ENCODE data around the gene PHF12.

Gene PHF12

DNA sequence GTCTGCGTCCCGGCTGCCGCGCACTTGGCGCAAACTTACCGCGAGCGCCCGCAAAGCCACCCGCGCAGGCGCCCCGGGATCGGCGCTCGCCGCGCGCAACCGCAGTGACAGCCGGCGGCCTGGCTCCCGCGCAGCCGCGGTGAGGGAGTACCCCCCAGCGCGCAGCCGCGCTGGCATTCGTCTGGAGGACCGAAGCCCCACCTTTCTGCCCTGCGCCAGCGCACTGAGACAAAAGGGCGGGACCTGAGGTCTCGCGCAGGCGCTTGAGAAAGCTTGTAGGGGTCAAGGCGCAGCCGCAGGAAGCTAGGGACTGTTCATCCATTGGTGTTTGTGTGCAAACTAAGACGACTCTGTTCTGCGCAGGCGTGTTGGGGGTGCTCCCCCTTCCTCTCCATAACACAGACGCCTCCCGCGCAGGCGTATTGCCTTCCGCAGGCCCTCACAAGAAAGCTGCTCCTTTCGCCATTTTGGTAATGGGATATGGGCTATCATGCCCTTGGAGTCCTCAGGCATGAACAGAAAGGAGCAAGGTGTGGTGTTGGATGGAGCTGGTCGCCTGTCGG is at the start of gene PHF12:
PHF12 (minus strand) TSS at position 91 of the 563 bp plus-strand sequence. CDS start 558 bp downstream, outside the sequence.
- peak; percentile 99 for DNase-seq

- no peak for DNase-seq
These were observed 49.7 kb upstream of the PHF12 start for GRCh38 chr17:29000973-29001372.

DNA sequence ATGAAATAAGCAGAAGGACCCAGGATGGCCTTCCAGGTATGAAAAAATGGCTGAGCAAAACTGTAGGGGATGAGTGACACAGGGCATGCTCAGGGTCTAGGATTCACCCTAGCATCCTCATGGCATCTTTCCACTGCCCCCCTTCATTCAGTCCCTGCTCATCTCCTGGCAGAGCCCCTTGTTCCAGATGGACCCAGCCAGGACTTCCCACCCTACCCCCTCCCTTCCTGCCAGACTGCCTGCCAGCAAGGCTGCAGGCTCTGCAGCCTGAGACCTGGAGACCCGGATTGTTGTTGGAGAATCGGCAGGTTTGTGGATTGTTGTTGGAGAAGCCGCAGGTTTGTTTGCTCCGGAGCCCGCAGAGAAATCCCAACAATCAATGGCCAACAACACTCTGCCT is 47.9 kb upstream of the PHF12 start:
- DNase-seq = no peak

DNA sequence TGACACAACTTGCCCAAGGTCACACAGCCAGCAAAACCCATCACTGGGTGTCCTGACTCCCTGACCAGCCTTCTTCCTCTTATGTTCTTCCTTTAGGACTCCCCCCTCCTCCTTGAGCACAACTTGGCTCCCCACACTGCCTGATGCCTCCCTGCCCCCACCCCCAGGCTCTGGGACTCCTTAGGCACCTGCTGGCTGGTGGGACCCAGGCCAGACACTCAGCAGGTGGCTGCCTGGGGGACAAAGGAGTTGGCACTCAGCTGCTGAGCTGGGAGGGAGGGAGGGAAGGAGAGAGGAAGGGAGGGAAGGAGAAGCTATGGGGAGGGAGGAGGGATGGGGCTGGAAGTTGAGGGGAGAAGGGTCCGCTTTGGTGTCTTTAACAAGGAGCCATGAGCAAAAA is 46.5 kb upstream of the PHF12 start:
- DNase-seq = no peak

DNA sequence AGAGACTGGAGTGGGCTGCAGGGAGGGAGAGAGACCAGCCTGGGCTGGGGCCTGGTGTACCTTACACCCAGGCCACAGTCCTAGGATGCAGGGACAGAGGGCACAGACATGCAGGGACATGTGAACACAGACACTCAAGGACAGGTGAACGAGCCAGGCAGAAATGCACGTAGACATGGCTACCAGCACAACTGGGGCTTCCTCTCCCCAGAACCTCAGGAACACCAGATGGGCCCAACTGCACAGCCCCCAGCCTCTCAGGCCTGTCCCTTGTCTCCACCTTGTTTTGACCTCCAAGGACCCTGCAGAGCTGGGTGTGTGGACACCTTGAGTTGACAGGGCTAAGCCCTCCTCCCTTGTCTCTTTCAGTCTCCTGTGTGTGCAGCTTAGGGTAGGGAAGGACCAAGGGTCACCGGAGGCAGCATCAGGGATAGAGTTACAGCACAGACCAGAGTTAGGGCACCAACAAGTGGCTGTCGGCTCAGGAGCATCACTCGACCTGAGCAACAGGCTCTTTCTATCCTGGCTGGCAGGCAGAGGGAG is 45.3 kb upstream of the PHF12 start:
- no peak for DNase-seq

- DNase-seq = no peak
These were observed 42.5 kb upstream of the PHF12 start for GRCh38 chr17:28993645-28994426.

- DNase-seq = no peak
These were observed 41.6 kb upstream of the PHF12 start for GRCh38 chr17:28992625-28993600.

DNA sequence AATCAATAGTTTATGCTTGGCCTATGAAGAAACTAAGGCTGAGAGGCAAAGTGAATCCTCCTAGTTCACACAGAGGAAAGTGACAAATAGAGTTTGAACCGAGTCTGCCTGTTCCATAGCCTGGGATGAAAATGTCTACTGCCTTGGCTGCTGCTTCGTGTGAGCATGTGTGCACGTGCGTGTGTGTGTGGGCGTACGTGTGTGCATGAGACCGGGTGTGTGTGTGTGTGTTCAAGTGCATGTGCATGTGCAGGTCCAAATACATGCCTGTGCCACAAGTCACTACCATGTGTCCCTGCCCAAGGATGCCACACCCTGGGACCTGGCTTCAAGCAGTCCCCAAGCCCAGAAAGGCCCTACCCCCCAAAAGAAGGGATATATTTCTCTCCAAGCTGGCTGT is 40.9 kb upstream of the PHF12 start:
- DNase-seq = no peak

DNA sequence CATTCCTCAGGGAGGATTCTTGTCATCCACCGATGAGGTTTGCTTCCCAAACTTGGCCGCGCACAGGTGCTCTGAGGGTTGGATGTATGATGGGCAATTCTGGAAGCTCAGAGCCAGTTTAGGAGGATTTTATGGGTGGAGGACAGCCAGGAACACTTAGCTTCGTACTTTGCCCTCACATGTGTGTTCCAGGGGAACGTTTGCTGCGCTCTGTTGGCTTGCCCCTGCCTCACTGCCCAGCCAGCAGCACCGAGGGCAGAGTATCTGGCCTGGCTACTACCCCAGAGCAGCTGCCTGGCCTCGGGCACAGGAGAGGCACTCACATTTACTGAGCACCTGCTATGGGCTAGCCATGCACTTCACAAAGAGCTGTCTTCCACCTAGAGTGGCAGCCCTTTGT is 40.5 kb upstream of the PHF12 start:
- no peak for DNase-seq

DNA sequence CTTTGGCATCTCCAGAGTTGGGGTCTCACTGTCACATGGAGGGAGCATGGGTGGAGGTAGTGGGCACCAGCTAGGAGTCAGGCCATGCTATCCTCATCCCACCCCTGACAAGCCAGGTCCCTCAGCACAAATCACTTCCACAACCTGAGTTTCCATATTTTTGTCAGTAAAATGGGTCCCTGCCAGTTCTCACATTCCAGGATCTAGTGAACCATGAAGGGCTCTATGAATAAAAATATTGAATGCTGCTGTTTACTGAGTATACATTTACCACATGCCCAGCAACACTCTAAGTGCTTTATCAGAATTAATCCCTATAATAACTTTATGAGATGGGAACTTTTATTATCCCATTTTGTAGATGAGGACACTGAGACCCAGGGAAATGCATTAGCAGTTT is 37.7 kb upstream of the PHF12 start:
- no peak for DNase-seq

DNA sequence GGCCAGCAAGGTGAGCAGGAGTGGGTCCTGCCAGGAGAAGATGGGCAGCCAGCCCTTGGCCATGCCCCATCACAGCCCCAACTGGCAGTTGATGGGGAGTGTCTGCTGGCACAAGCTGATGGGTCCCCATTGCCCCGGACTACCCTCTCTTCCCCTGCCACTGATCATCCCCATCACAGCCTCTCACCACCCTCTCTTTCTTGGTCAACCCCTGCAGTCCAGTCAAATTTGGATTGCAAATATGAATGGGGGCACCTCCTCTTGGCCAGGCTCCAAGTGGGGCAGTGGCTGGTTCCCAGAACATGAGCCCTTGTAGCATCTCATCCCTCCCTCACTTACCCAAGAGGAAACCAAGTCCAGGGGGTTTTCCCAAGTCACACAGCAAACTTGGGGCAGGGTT is 37.2 kb upstream of the PHF12 start:
- no peak for DNase-seq

GRCh38 chr17:28986714-28987655 is 35.7 kb upstream of the PHF12 start:
- DNase-seq = no peak

DNA sequence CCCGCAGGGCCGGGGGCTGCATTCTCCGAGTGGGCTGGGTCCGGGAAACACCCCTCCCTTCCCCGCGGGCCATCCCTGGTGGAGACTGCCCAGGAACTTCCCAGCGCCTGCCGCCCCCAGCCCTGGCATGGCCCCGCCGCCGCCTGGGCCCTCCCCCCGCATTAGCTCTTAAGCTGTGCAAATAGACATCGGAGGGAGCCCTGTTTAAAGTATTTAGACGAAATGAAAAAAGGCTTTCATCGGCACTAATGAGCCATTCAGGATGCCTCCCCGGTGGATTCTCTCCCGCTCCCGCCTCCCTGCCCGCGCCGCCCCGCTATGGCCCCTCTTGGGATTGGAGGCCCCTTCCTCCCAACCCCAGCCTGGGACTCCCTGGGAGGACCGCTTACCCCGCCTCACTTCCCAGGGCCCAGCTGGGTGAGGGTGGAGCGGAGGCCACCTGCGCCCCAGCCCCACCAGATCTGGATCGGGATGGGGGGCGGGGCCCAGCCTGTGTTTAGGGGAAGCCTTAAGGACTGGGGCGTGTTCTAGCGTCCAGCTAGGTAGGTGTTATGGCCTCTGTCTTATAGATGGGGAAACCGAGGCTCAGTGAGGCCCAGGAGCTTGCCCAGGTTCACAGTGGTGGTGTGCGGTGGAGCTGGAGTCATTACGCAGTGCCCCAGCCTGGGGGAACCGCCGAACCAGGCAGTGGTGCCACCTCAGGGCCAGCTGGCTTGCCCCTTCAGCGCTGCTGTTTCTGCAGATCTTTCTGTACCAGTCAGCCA is 34.8 kb upstream of the PHF12 start:
- no peak for DNase-seq

- peak in 1 of 2 donors; percentile 24 for DNase-seq
These were observed 32.2 kb upstream of the PHF12 start for GRCh38 chr17:28983286-28984230.

GRCh38 chr17:28982131-28982793 is 30.9 kb upstream of the PHF12 start:
- DNase-seq = no peak

DNA sequence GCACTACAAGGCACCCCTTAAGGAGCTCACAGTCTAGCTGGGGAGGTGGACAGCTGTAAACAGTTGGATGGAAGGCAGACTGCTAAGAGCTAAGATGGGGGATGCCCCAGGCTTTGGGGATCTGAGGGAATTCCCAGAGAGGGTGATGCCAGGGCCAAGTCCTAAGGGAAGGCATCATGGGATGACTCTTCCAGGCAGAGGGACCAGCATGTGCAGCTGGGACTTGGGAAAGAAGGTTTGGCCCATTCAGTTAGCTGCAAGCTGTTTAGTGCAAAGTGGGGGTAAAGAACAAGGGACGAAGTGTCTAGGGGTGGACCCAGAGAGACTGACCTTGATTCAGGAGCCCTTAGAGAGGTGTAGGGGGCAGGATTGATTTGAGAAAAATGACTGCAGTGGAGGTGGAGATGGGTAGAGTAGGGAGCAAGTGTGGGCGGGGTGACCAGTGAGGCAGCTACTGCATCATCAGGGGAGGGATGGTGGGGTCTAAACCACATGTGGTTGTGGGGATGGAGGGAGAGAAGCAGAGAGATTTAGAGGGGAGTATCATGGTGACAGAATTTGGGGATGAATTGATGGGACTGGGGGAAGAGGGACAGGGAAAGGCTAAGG is 27.1 kb upstream of the PHF12 start:
- no peak for DNase-seq

DNA sequence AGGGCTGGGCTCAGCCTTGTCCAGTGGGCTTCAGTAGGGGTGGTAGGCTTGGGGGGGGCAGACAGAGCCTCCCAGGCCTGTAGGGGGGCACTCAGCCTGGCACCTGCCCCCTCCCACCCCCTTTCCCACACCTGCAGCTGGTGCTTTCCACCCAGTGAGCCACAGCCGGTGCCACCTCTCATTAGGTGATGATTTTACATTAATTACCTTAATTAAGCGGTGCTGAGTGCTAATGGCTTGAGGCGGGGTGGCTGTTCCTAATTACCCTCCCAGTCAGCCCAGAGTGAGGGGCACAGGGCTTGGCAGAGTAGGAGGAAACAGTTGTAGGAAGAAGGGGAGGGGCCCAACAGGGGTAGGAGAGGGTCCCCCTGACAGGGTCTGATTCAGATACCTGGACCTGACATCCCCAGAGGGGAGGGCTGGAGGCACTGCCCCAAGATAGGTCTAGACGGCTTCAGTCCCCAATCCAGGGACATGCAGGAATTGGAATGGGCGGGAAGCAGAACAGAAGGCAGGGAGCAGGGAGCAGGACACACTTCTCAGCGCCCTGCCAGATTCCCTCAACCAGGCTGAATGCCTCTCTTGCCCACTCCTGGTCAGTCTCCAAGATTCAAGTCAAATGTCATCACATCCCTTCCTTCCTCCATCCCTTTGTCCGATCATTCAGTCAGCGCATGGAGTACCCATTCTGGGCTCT is 26.5 kb upstream of the PHF12 start:
- no peak for DNase-seq

- DNase-seq = peak in 1 of 2 donors; percentile 14
These were observed 24.3 kb upstream of the PHF12 start for GRCh38 chr17:28975646-28976045.
